Stimulated activated CD4-positive, alpha-beta T cell treated with anti-CD3 and anti-CD28 coated beads, Interleukin-12 subunit alpha, Interleukin-12 subunit beta, amount 100 ng/mL, for 24 hours (primary cell): ENCODE measurements around the gene GAR1.
"Not testable (repeated sequence)": the region's sequence is repeated elsewhere in the genome, so short reads cannot be mapped to it uniquely, and the experiment has no call there.

ENCODE experiments used
- DNase-seq, 2 experiments: peaks; one replicate each; pipeline ENCODE4 v3.0.0-alpha.2; 2020; ENCODE audit warnings: low read depth in 2 of 2

Gene GAR1

DNA sequence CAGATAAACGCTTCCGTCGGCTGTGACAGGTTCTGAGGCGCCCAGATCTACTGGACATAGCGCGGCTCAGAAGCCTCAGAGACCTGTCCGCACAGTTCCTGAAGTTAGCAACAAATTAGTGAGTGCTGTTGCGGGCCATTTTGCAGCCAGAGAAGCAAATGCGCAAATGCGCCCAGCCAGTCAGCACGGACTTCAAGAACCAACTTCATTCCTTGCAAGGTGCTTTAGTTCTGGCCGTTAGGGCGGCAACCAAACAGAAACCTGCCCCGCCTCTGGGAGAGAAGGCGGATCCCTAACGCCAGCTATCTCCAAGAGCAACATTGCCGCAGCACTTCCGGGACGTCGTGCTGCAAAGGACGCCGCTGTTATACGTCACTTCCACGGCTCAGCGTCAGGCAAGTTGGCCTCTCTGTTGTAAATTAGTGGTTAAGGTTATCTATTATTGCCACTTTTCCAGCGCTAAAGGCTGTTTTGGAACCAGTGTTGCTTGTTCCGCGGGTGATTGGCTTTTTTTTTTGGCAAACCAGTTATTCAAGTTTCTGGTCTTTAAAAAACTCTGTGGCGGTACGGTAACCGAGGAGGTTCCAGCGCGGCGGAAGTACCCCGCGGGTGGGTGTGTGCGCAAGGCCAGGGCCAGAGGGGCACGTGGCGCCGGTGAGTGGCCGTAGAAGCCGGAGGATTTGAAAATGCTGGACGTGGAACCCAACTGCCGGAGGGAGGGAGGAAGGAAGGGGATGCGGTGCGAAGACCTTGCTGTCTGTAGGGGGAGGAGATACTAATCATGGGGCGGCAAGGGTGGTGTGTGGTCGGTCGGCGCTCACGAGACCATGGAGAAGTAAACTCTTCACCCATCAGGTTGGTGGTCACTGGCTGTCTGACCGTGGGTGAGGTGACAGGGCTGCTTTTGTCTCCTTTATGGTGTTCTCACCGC, at the start of gene GAR1:
Gene GAR1, plus strand, starts transcription at position 612 of the 931 bp plus-strand sequence. CDS start 403 bp downstream, outside the sequence.
- peak; percentile 74 to 85 for DNase-seq

DNA sequence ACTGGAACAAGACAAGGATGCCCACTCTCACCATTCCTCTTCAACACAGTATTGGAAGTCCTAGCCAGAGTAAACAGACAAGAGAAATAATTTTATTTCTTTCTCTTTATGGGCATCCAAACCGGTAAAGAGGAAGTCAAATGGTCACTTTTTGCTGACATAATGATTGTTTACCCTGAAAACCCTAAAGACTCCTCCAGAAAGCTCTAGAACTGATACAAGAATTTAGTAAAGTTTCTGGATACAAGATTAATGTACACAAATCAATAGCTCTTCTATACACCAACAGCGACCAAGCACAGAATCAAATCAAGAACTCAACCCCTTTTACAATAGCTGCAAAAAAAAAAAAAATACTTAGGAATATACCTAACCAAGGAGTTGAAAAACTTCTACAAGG, 33.5 kb upstream of the GAR1 start:
- not testable (repeated sequence) for DNase-seq

DNA sequence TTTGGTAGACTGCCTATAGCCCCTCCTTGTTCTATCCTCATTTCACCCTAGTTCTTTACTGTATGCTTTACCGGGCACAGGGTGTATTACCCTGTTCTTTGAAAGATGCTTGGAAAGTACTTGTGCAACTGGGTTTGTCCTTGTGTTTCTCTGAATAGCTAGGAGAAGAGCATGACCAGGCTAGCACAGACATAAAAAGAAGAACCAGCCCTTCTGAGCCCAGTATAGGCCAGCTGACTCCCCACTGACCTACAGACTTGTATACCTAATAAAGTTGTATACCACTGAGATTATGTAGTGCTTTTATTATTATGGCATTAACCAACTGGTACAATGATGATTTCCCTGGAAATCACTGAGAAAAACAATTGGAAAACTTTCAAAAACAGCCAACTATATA, 28.7 kb upstream of the GAR1 start:
- DNase-seq = no peak

DNA sequence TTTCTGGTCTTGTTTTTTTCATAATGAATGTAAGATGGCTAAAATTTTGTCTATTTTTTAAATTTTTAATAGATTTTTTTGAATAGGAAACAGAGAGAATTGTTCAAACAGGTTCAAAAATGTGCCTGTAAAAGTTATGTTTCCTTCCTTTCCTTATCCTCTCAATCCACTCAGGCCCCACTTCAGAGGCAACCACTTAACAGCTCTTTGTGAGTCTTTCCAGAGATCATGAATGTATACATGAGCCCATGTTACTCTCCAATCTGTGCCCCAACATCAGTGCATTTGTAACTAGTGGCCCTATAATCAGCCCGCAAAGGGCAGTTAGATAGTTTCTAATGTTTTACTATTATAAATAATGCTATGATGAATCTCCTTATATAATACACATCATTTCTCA, 27.8 kb upstream of the GAR1 start:
- DNase-seq = no peak

DNA sequence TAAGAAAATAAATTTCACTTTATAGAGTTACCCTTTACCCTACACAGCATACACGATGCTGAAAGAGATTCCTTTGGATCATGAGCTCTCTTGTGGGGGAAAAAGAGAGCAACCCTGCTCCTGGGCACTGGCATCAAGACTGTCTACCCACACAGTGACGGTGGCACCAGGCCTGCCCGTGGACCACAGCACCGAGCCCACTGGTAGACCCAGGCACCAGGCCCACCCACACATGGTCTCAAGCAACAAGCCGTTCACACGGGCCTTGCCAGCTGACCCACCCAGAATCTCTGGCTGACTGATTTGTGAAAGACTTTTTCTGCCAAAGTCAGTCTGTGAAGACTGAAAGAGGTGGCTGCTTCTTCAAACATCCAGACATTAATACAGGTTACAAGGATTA, 20.5 kb upstream of the GAR1 start:
- DNase-seq = no peak

DNA sequence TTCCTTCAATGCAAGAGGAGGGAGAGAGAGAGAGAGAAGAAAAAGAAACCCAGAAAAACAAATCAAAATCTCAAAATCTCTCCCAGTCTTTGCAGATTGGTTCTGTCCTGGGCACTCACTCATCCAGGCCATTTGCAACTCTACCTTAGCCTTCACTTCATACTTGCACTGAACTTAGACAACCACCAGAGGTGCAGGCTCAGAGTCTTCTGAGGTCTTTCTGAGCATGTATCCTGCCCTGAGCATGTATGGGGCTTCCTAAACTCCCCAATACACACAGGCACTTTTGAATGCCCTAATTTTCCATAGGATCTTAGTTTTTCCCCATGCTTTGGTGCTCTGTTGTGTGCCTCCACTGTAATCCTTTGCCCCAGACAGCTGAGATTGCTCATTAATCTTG, 16.7 kb upstream of the GAR1 start:
- DNase-seq = no peak

DNA sequence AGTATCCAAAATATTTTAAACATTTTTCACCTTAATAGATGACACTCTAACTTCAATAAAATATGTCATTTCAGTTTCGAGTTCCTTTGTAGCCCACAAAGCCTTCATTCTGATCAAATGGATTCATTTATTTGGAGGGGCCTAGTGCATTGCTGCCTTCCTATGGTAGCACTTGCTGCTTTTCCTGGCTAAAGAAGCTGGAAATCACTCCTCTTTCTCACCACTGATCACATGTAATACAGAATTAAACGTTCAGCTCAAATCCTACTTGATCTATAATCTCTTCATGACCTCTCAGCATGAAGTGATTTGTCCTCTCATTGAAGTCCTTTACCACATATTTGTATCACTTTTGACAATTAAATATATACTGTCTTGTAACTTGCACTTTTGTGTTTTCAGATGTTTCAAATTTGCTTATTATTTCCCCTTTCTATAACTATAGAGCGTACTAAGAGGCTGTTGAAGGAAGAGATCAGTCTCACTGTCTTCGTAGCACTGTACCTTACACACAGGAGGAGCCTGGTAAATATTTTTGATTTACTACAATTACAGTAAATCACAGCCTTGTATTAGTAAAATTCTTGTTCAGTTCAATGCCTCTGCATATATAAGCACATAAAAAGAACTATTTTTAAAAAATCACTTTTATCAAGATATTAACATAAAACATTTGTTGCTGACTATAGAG, 14.3 kb upstream of the GAR1 start:
- no peak for DNase-seq

DNA sequence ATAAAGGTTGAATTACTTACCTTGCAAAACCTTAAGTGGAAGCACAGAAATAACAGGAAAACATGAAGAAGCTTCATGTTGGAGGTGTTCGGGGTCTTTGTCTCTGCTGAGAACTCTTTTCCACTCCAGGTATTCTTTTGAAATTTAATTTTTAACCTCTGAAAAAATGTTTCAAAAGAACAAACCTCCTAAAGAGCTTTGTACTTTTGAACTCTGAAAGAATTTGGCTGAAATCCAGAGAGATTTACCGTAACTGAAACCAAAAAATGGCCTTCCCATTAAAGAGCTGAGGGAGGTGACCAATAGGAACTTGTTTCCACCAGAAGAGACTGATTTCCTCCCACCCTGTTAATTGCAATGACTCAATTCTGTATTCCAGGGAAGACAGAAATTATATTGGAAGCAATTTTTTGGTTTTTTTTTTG, 13.7 kb upstream of the GAR1 start, which contains the start of gene CFI:
Gene CFI, minus strand, starts transcription at position 105 of the 425 bp plus-strand sequence. Its CDS starts 28 bp downstream, at position 77.
- DNase-seq = no peak

DNA sequence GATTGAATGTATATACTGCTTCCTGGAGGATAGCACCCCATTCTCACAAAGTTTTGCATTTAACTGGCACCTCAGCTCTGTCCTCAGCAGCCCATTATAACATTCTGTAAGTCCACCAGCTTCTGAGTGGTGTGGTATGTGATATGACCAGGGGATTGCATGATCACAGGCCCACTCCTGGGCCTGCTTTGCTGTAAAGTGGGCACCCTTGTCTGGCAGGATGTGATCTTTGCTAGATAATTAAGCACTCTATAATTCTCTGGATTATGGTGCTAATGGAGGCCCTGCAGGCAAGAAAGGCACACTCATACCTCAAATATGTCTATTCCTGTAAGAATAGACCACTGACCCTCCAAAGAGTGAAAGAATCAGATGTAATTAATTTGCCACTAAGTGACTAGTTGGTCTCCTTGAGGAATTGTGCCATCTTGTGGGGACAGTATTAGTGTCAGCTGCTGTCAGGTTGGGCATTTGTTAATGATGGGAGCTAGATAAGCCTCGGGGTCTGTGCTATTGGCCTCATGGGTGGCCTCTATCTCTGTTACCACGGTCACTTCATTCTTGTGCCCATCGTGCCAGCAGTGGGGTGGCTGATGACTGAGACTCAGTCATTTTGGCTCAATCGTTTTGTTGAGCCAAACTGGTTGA, 11.5 kb upstream of the GAR1 start:
- DNase-seq = no peak

DNA sequence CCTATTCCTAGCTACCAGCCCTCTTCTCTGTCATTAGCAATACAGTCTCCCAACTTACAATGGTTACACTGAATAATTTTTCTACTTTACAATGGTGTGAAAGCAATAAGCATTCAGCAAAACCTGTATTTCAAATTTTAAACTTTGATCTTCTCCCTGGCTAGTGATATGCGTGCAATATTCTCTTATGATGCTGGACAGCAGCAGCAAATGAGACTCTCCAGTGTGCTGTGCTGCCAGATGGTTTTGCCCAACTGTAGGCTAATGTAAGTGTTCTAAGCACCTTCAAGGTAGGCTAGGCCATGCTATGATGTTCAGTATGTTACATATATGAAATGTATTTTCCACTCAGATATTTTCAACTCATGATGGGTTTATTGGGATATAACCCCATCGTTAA, 5.9 kb upstream of the GAR1 start:
- DNase-seq = no peak

DNA sequence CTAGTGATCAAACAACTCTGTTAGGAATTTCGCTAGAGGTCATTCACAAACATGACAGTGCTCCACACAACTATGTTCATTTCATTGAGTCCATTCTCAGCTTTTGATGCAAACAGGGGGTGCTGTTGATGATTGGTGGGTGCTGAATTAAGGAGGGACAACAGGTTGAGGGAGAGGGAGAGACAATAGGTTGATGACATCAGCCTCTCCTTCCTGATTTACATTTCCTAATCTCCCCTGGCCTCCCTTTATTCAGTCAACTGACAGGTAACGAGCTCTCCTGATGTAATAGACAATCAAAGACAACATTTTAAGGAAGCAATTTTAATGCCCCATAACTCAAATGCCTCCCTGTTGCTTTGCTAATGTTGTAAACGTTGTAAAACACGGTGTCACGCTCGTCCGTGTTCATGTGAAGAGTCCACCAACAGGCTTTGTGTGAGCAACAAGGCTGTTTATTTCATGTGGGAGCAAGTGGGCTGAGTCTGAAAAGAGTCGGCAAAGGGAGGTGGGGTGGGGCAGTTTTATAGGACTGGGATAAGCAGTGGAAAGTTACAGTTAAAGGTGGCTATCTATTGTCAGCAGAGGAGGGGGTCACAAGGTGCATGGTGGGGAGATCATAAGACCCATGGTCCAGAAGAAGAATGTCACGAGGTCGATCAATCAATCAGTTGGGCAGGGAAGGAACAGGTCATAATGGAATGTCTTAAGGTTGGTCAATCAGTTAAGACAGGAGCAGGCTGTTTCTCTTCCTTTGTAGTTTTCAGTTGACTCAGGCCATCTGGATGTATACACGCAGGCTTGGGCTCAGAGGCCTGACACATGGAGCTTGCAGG, 4.8 kb upstream of the GAR1 start:
- no peak for DNase-seq

DNA sequence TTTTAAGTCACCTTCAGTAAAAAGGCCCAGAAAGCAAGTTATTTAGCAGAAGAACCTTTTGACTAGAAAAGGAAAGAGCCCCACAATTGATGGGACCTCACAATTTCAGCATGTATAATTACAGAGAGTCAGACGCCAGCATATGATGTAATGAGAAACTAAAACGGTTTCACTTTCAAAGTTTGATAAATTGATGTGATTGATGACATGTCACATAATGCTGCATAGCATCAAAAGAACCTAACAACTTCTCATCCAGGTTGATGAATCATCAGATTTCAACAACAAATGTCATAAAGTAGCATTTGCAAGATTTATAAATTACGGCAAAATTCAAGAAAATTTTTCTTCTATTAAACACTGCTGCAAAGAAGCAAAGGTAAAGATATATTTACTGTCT, 3.9 kb upstream of the GAR1 start:
- DNase-seq = no peak

DNA sequence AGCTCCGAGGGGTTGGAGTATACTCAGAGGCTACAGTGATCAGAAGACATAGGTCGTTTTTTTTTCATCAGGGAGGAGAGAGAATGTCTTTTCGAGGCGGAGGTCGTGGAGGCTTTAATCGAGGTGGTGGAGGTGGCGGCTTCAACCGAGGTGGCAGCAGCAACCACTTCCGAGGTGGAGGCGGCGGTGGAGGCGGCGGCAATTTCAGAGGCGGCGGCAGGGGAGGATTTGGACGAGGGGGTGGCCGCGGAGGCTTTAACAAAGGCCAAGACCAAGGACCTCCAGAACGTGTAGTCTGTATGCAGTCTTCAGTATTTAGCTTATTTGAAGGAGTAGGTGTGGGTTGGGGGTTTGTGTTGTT, 500 bp downstream of the GAR1 start:
- DNase-seq = peak; percentile 17 to 28

DNA sequence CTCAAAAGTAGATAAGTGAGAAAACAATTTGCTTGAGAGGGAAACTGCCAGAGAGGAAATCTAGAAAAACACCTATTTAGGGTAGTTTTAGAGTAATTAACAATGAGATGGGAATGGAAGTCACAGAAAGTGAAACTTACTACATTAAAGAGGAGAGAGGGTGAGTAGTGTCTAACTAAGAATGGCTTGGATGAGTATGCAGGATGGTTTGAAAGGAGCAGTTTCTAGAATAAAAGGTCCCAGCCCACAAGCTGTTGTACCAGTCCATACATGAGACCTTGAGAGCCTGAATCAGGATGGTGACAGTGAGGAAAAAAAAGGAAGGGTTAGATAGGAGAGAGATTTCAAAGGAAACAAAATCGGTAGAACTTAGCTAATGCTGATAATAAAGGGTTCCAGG, 1.3 kb downstream of the GAR1 start:
- no peak for DNase-seq

DNA sequence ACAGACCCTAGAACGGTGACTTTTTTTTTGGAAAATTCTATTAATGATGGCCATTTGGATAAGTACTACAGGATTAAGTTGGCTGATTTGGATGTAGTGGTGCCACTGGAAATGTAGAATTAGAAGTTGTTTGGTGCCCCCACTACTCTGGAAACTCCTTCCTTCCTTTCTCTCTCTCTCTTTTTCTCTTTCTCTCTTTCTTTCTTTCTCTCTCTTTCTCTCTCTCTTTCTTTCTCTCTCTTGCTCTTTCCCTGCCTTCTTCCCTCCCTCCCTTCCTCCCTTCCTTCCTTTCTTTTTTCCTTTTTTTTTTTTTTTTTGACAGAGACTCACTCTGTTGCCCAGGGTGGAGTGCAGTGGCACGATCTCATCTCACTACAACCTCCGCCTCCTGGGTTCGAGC, 2.7 kb downstream of the GAR1 start:
- DNase-seq = no peak

DNA sequence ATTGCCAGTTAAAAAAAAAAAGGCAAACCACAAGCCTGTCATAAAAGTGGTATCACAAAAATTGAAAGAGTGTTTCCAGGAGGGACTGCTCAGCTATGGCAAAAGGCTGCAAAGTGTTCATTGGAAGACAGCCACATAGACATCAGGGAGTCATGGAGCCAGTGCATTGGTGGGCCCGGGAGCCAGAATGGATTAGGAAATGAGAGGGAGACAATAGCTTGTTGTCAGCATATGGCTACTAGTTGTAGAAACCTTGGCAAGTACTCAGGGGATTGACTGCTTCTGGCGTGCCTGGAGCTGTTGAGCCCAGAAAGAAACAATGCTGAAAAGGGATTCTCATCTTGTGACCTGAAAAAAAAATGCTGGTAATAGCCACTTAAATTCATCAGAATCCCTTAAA, 5.0 kb downstream of the GAR1 start:
- DNase-seq = no peak

DNA sequence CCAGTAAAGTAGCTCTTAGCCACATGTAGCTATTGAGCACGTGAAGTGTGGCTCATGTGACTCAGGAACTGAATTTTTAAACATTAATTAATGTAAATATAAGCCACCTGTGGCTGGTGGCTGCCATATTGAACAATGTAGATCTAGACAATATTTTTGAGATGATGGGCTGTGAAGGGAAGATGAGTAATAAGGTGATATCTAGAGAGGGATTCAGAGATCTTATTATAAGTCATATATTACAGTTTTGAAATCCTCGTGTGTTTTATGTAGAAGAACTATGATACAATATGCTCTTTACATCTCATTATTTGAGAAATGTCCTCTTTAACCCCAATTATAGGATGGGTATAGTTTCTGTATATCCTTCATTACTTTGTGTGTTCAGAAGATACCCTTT, 5.6 kb downstream of the GAR1 start:
- DNase-seq = no peak

DNA sequence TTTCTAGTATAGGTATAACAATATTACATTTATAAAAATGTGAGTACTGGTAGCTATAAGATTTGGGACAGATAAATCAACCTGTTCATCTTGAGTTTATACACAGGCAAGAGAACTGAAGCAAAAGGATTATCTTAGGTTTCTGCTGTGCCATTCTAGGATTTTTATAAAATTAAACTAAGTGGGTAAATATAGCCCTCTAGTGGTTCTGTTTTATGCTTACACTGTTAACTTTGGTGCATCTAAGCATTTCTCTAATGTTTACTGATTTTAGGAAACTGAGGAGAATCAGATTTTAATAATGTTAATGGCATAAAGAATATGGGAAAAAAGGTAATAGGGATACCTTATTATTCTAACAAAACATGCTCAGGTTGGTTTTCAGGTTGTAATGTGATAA, 11.2 kb downstream of the GAR1 start:
- DNase-seq = no peak

DNA sequence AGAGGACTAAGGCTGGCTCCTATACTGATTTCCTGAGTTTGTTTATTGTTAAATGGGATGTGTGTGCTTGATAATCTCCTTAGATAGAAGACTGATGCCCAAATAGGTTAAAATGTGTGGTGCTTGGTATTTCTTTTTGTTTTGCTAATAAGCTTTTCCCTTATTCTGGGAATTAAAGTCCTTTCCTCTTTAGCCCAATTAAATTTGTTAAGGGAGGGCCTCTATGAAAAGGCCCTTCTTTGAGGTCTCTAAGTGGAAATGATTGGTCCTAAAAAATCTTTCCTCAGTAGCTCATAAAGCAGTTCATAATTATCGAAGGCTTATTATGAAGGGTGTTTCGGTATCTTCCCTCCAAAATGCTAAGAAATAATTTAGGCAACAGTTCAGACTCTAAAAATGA, 12.1 kb downstream of the GAR1 start, which contains the start of gene RRH:
Gene RRH, plus strand, starts transcription at position 301 of the 400 bp plus-strand sequence. Its CDS starts 56 bp downstream, at position 357.
- DNase-seq = no peak

DNA sequence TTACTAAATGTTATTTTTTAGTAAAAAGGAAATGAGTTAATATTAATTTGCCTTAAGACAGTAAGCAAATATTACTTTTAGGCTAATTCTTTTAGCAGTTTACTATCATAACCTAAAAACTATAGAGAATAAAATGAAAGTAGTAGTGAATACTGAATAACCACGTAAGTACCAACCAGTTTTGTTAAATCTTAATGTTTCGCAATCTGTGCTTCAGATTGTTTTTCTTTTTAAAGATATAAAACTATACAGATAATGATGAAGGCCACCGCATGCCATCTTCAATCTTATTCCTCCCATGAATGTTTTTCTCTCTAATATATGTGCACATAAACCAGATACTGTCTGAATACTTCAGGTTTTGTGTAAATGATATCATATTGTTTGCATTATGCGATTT, 18.2 kb downstream of the GAR1 start:
- DNase-seq = no peak

DNA sequence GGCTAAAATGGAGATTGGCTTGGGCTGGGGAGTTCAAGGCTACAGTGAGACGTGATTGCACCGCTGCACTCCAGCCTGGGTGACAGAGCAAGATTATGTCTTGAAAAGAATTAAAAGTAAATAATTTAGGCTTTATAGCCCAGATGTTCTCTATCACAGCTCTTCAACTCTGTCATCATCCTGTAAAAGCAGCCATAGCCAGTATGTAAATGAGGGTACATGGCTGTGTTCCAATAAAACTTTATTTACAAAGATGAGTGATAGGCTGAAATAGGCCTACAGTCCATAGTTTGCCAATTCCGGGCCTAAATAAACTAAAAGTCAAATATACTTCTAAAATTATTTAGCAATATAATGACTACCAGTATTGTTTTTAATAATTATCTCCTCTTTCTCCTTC, 21.4 kb downstream of the GAR1 start:
- DNase-seq = no peak
